Measurements from ENCODE around the gene SORBS2.
A peak's percentile ranks its signal among the peaks of the same experiment; 100 is the strongest.

SORBS2 gene

GRCh38 chr4:185592845-185593488 is 219.0 kb downstream of the SORBS2 start:
- peaks cover 18% of the 10 kb centered on the region for H3K27me3 Mint-ChIP-seq
- H3K27ac Mint-ChIP-seq: no peak overlapping the region
- H3K9me3 Mint-ChIP-seq: peaks cover 4% of the 10 kb centered on the region
- peaks cover 5% of the 10 kb centered on the region for H3K36me3 Mint-ChIP-seq
- no peak overlapping the region for H3K4me3 Mint-ChIP-seq
- peaks cover 1% of the 10 kb centered on the region for H3K4me1 Mint-ChIP-seq
- ATAC-seq: no peak

GRCh38 chr4:185592438-185592837 is 219.6 kb downstream of the SORBS2 start:
- peaks cover 18% of the 10 kb centered on the region for H3K27me3 Mint-ChIP-seq
- H3K9me3 Mint-ChIP-seq: peaks cover 4% of the 10 kb centered on the region
- peaks cover 6% of the 10 kb centered on the region for H3K4me1 Mint-ChIP-seq
- H3K4me3 Mint-ChIP-seq: no peak overlapping the region
- ATAC-seq: no peak
- H3K27ac Mint-ChIP-seq: no peak overlapping the region
- peaks cover 5% of the 10 kb centered on the region for H3K36me3 Mint-ChIP-seq

- Mint-ChIP-seq H3K4me3 (no peak overlapping the region), H3K27me3 (peaks cover 13% of the 10 kb centered on the region), H3K9me3 (peaks cover 4% of the 10 kb centered on the region), H3K27ac (no peak overlapping the region), H3K4me1 (peaks cover 14% of the 10 kb centered on the region), H3K36me3 (peaks cover 5% of the 10 kb centered on the region)
- no peak for ATAC-seq
Observed at GRCh38 chr4:185591679-185592141, 220.3 kb downstream of the SORBS2 start.

- Mint-ChIP-seq H3K4me1 (peaks cover 15% of the 10 kb centered on the region), H3K27me3 (peaks cover 9% of the 10 kb centered on the region)
Observed at GRCh38 chr4:185590982-185591381, 221.0 kb downstream of the SORBS2 start.

GRCh38 chr4:185589067-185589836 is 222.7 kb downstream of the SORBS2 start:
- no peak overlapping the region for H3K4me3 Mint-ChIP-seq
- H3K9me3 Mint-ChIP-seq: peaks cover 4% of the 10 kb centered on the region
- H3K27ac Mint-ChIP-seq: peak overlapping the region; percentile 5
- H3K4me1 Mint-ChIP-seq: peaks cover 15% of the 10 kb centered on the region
- H3K27me3 Mint-ChIP-seq: peaks cover 16% of the 10 kb centered on the region
- ATAC-seq: no peak
- H3K36me3 Mint-ChIP-seq: peaks cover 5% of the 10 kb centered on the region

More at GRCh38 chr4:185590982-185591381, 221.0 kb downstream of the SORBS2 start:
- peaks cover 5% of the 10 kb centered on the region for H3K36me3 Mint-ChIP-seq
- H3K9me3 Mint-ChIP-seq: peaks cover 4% of the 10 kb centered on the region
- no peak for ATAC-seq
- H3K4me3 Mint-ChIP-seq: no peak overlapping the region
- H3K27ac Mint-ChIP-seq: no peak overlapping the region

GRCh38 chr4:185587427-185588161 is 224.4 kb downstream of the SORBS2 start:
- peaks cover 15% of the 10 kb centered on the region for H3K4me1 Mint-ChIP-seq
- peak; percentile 99 for ATAC-seq
- H3K4me3 Mint-ChIP-seq: peak overlapping the region; percentile 71
- H3K36me3 Mint-ChIP-seq: peaks cover 5% of the 10 kb centered on the region
- H3K27me3 Mint-ChIP-seq: peaks cover 20% of the 10 kb centered on the region
- H3K9me3 Mint-ChIP-seq: peaks cover 4% of the 10 kb centered on the region
- peak overlapping the region; percentile 90 for H3K27ac Mint-ChIP-seq

GRCh38 chr4:185587030-185587426 is 225.0 kb downstream of the SORBS2 start:
- Mint-ChIP-seq H3K9me3 (peaks cover 4% of the 10 kb centered on the region), H3K4me1 (peaks cover 15% of the 10 kb centered on the region), H3K4me3 (peak overlapping the region; percentile 71), H3K27ac (peak overlapping the region; percentile 90), H3K27me3 (peaks cover 23% of the 10 kb centered on the region), H3K36me3 (peaks cover 5% of the 10 kb centered on the region)
- no peak for ATAC-seq

- peaks cover 15% of the 10 kb centered on the region for H3K4me1 Mint-ChIP-seq
- ATAC-seq: no peak
- H3K27ac Mint-ChIP-seq: no peak overlapping the region
- peaks cover 36% of the 10 kb centered on the region for H3K27me3 Mint-ChIP-seq
- H3K4me3 Mint-ChIP-seq: no peak overlapping the region
- peaks cover 5% of the 10 kb centered on the region for H3K36me3 Mint-ChIP-seq
- peaks cover 4% of the 10 kb centered on the region for H3K9me3 Mint-ChIP-seq
Observed at GRCh38 chr4:185585211-185585610, 226.8 kb downstream of the SORBS2 start.

GRCh38 chr4:185583813-185584212 is 228.2 kb downstream of the SORBS2 start:
- Mint-ChIP-seq H3K9me3 (peaks cover 1% of the 10 kb centered on the region), H3K27ac (no peak overlapping the region), H3K36me3 (peaks cover under 1% of the 10 kb centered on the region), H3K27me3 (peaks cover 37% of the 10 kb centered on the region), H3K4me1 (peaks cover 15% of the 10 kb centered on the region), H3K4me3 (no peak overlapping the region)
- no peak for ATAC-seq

- peaks cover 13% of the 10 kb centered on the region for H3K4me1 Mint-ChIP-seq
- H3K27ac Mint-ChIP-seq: no peak overlapping the region
- no peaks in the 10 kb centered on the region for H3K9me3 Mint-ChIP-seq
- no peak overlapping the region for H3K4me3 Mint-ChIP-seq
- H3K36me3 Mint-ChIP-seq: no peaks in the 10 kb centered on the region
- H3K27me3 Mint-ChIP-seq: peaks cover 33% of the 10 kb centered on the region
- ATAC-seq: no peak
Observed at GRCh38 chr4:185582651-185583400, 229.2 kb downstream of the SORBS2 start.

- no peaks in the 10 kb centered on the region for H3K36me3 Mint-ChIP-seq
- no peak overlapping the region for H3K27ac Mint-ChIP-seq
- no peaks in the 10 kb centered on the region for H3K9me3 Mint-ChIP-seq
- peaks cover 37% of the 10 kb centered on the region for H3K27me3 Mint-ChIP-seq
- no peaks in the 10 kb centered on the region for H3K4me1 Mint-ChIP-seq
- ATAC-seq: no peak
- H3K4me3 Mint-ChIP-seq: no peak overlapping the region
Observed at GRCh38 chr4:185580699-185581098, 231.3 kb downstream of the SORBS2 start.

- peaks cover 40% of the 10 kb centered on the region for H3K27me3 Mint-ChIP-seq
- H3K4me3 Mint-ChIP-seq: no peak overlapping the region
- H3K4me1 Mint-ChIP-seq: no peaks in the 10 kb centered on the region
- ATAC-seq: no peak
- no peaks in the 10 kb centered on the region for H3K36me3 Mint-ChIP-seq
- no peaks in the 10 kb centered on the region for H3K9me3 Mint-ChIP-seq
- H3K27ac Mint-ChIP-seq: no peak overlapping the region
Observed at GRCh38 chr4:185578284-185578683, 233.7 kb downstream of the SORBS2 start.

GRCh38 chr4:185576962-185577950 is 234.7 kb downstream of the SORBS2 start:
- Mint-ChIP-seq H3K4me1 (no peaks in the 10 kb centered on the region), H3K27ac (no peak overlapping the region), H3K36me3 (no peaks in the 10 kb centered on the region), H3K4me3 (no peak overlapping the region), H3K27me3 (peaks cover 44% of the 10 kb centered on the region), H3K9me3 (no peaks in the 10 kb centered on the region)
- ATAC-seq: no peak

Measured in stimulated activated memory B cell treated with anti-CD40 and anti-IgM and Interleukin-4, amounts not matched to agents 10 μg/mL and 1 μg/mL and 100 μg/mL, for 72 hours (primary cell).